GM12878 (cell line): ENCODE results near the gene TRIM69. TPM values are rescaled to one million over a fixed set of nuclear protein-coding genes. Genes with fewer than 3 reads are reported as not detected.

ENCODE experiments used
- ATAC-seq: fragments of 200-7000 bp; cut with Tn5 transposase; 3 replicates; pipeline ENCODE4 v1.9.1; 2020; ENCODE audit warnings: mild to moderate bottlenecking, moderate library complexity
- BruUV-seq: library from RNA; stranded (reverse); fragments of 400-500 nt; replicated peaks from 2 replicates; lab custom pipeline; 2021; lab: Mats Ljungman, UMichigan
- CTCF ChIA-PET: fragments of 300-600 bp; sonication (Branson Sonifier 250); formaldehyde crosslinking; extraction: SDS; loops from one replicate; lab custom pipeline; 2021; ENCODE audit warnings: inconsistent platforms; lab: Yijun Ruan, JAX
- POLR2A ChIA-PET: fragments of 350-600 bp; formaldehyde crosslinking; extraction: SDS; loops from one replicate; lab custom pipeline; 2021; ENCODE audit warnings: inconsistent platforms; lab: Charles Lee
- RAD21 ChIA-PET: fragments of 300-600 bp; sonication (Branson Sonifier 250); formaldehyde crosslinking; loops from one replicate; lab custom pipeline; 2023; ENCODE audit warnings: antibody characterized with exemption; ENCODE audit not compliant: unreplicated experiment; lab: Charles Lee
- SMC1A ChIA-PET: fragments of 300-600 bp; sonication (Branson Sonifier 250); formaldehyde crosslinking; loops from one replicate; lab custom pipeline; 2023; ENCODE audit not compliant: unreplicated experiment, uncharacterized antibody; lab: Charles Lee
- DNase-seq: peaks from one replicate; pipeline ENCODE4 v3.0.0-alpha.2; 2011; ENCODE audit warnings: low read depth, low spot score
- FAIRE-seq: peaks from 3 replicates; lab custom pipeline; 2011; peaks lifted over from hg19 to GRCh38; lab: Jason Lieb, UNC
- H2AFZ ChIP-seq: 2 replicates; pipeline ENCODE4 v1.6.0; 2011; ENCODE audit warnings: low read depth, low read length, control low read depth; ENCODE audit not compliant: control insufficient read depth
- H3K27ac ChIP-seq: 2 replicates; pipeline ENCODE4 v1.5.1; 2011; ENCODE audit warnings: control low read depth; ENCODE audit not compliant: control insufficient read depth, insufficient read depth
- H3K27me3 ChIP-seq, 2 experiments: replicated peaks in 1 of 2; 2 replicates each; pipeline versions ENCODE4 v1.6.0 to v1.6.1; 2011; ENCODE audit warnings: low read length in 1 of 2; ENCODE audit not compliant: control insufficient read depth in 2 of 2, insufficient read depth in 2 of 2
- H3K36me3 ChIP-seq, 2 experiments: 2 replicates each; pipeline ENCODE4 v1.5.1; 2011; ENCODE audit warnings: low read length in 1 of 2; ENCODE audit not compliant: control insufficient read depth in 2 of 2, insufficient read depth in 2 of 2
- H3K4me1 ChIP-seq: 2 replicates; pipeline ENCODE4 v1.6.1; 2011; ENCODE audit warnings: mild to moderate bottlenecking, low read length, moderate library complexity, mixed read lengths; ENCODE audit not compliant: control insufficient read depth, insufficient read depth
- H3K4me2 ChIP-seq: 2 replicates; pipeline ENCODE4 v1.6.0; 2011; ENCODE audit warnings: control low read depth; ENCODE audit not compliant: control insufficient read depth, insufficient read depth
- H3K4me3 ChIP-seq: fragments of 200-600 bp; sonication (generic); 2 replicates; pipeline ENCODE4 v1.5.1; 2016
- H3K79me2 ChIP-seq: 2 replicates; pipeline ENCODE4 v1.6.0; 2011; ENCODE audit warnings: low read length; ENCODE audit not compliant: control insufficient read depth, insufficient read depth
- H3K9ac ChIP-seq: 2 replicates; pipeline ENCODE4 v1.8.0; 2011; ENCODE audit warnings: low read length, control low read depth, mixed read lengths; ENCODE audit not compliant: control insufficient read depth, insufficient read depth
- H3K9me3 ChIP-seq: replicated peaks from 3 replicates; pipeline ENCODE4 v1.5.1; 2011; ENCODE audit warnings: mild to moderate bottlenecking, low read length; ENCODE audit not compliant: control insufficient read depth, insufficient read depth
- H4K20me1 ChIP-seq: 2 replicates; pipeline ENCODE4 v1.6.0; 2011; ENCODE audit not compliant: control insufficient read depth, insufficient read depth
- BCL11A ChIP-seq: IDR thresholded peaks from 2 replicates; pipeline ENCODE4 v1.6.1; 2011; ENCODE audit warnings: low read depth, low read length
- CHD1 ChIP-seq: IDR thresholded peaks from 2 replicates; pipeline ENCODE4 v1.6.1; 2012; ENCODE audit warnings: low read depth, low read length, improper control_type of control experiment
- CHD2 ChIP-seq: IDR thresholded peaks from 2 replicates; pipeline ENCODE4 v1.6.1; 2011; ENCODE audit warnings: low read depth, low read length, improper control_type of control experiment, borderline replicate concordance
- ESRRA ChIP-seq: IDR thresholded peaks from 2 replicates; pipeline ENCODE4 v1.6.1; 2012; ENCODE audit warnings: mild to moderate bottlenecking, low read length, improper control_type of control experiment
- MAX ChIP-seq: IDR thresholded peaks from 2 replicates; pipeline ENCODE4 v1.6.1; 2012; ENCODE audit warnings: low read depth, low read length, improper control_type of control experiment
- MEF2A ChIP-seq: IDR thresholded peaks from 2 replicates; pipeline ENCODE4 v1.6.1; 2011; ENCODE audit warnings: low read depth, mild to moderate bottlenecking, low read length, moderate library complexity; ENCODE audit not compliant: insufficient read depth
- MEF2B ChIP-seq: fragments of 450-650 bp; IDR thresholded peaks from 2 replicates; pipeline ENCODE4 v1.6.1; 2018; ENCODE audit warnings: mild to moderate bottlenecking, moderate library complexity; ENCODE audit not compliant: partially characterized antibody, poor library complexity, severe bottlenecking
- MTA3 ChIP-seq: IDR thresholded peaks from 2 replicates; pipeline ENCODE4 v1.6.1; 2012; ENCODE audit warnings: low read length, inconsistent platforms, borderline replicate concordance
- PAX5 ChIP-seq: IDR thresholded peaks from 2 replicates; pipeline ENCODE4 v1.6.1; 2011; ENCODE audit warnings: low read depth, low read length, borderline replicate concordance
- POLR2A ChIP-seq: IDR thresholded peaks from 2 replicates; pipeline ENCODE4 v1.6.1; 2011; ENCODE audit warnings: low read depth, mild to moderate bottlenecking, low read length
- POU2F2 ChIP-seq: IDR thresholded peaks from 3 replicates; pipeline ENCODE4 v1.6.1; 2011; ENCODE audit warnings: low read depth, mild to moderate bottlenecking, low read length, borderline replicate concordance
- RB1 ChIP-seq: fragments of 450-650 bp; formaldehyde crosslinking; IDR thresholded peaks from 2 replicates; pipeline ENCODE4 v1.6.1; 2017; ENCODE audit warnings: mild to moderate bottlenecking, borderline replicate concordance
- SRF ChIP-seq, 2 experiments: IDR thresholded peaks; 2 replicates each; pipeline ENCODE4 v1.6.1; 2011; ENCODE audit warnings: low read depth in 2 of 2, low read length in 2 of 2, mild to moderate bottlenecking in 1 of 2, moderate library complexity in 1 of 2
- TAF1 ChIP-seq: IDR thresholded peaks from 2 replicates; pipeline ENCODE4 v1.6.1; 2011; ENCODE audit warnings: mild to moderate bottlenecking, low read depth, low read length, borderline replicate concordance
- TCF7 ChIP-seq: IDR thresholded peaks from 2 replicates; pipeline ENCODE4 v1.6.1; 2014; ENCODE audit warnings: antibody characterized with exemption, borderline replicate concordance
- ZNF687 ChIP-seq: fragments of 450-650 bp; IDR thresholded peaks from 2 replicates; pipeline ENCODE4 v1.6.1; 2017; ENCODE audit warnings: mild to moderate bottlenecking, moderate library complexity
- ZSCAN29 ChIP-seq: fragments of 450-650 bp; IDR thresholded peaks from 2 replicates; pipeline ENCODE4 v1.6.1; 2017; ENCODE audit warnings: mild to moderate bottlenecking, moderate library complexity
- WGBS: methylation state at CpG from one replicate; pipeline ENCODE4 v1.1.6; 2016; ENCODE audit warnings: low lambda C conversion rate; ENCODE audit not compliant: insufficient replicate concordance, insufficient coverage; ENCODE audit errors: missing lambda C conversion rate; 5-methylcytosine and 5-hydroxymethylcytosine counted together
- in situ Hi-C: fragments of 300-500 bp; cut with MboI; formaldehyde crosslinking; loops from 9 replicates; pipeline ENCODE4 v1.14.3; 2018; ENCODE audit warnings: mixed read lengths
- intact Hi-C: fragments of 100-400 bp; cut with micrococcal nuclease; formaldehyde crosslinking; loops from one replicate; pipeline ENCODE4 v1.14.2; 2022; ENCODE audit not compliant: unreplicated experiment
- polyA plus RNA-seq, 11 experiments: library from polyadenylated mRNA; depleted of rRNA in 4 of 11; unstranded in 6 of 11; stranded (reverse) in 5 of 11; fragments of >200 nt; fragmentation: Nextera tagmentation in 4 of 11; fragmentation: Illumina TruSeq in 1 of 11; extraction: Ambion mirVana in 4 of 11; extraction: Trizol in 1 of 11; gene quantifications; 1 replicate in 1 of 11; 2 replicates in 10 of 11; pipeline versions ENCODE4 v1.2.1 to v1.2.3, GENCODE V29; 2011 to 2016; ENCODE audit warnings: inconsistent platforms in 2 of 11, missing spikeins in 2 of 11, low read depth in 1 of 11
- total RNA-seq, 4 experiments: library from RNA; depleted of rRNA in 3 of 4; stranded (reverse); fragments of >200 nt in 3 of 4; fragmentation: Illumina TruSeq in 1 of 4; extraction: Trizol in 1 of 4; gene quantifications; 2 replicates each; pipeline versions ENCODE4 v1.2.1 to v1.2.3, GENCODE V29; 2013 to 2021
- TF ChIP-seq, protein P1 (sequence below): IDR thresholded peaks from 2 replicates; pipeline ENCODE4 v1.6.1; 2012; ENCODE audit warnings: low read depth, low read length, improper control_type of control experiment

TRIM69 gene
- total and polyA plus RNA-seq, 10 of the 15 experiments (the other 5 are each of a cell fraction or from before 2014, with no cell fraction given): 11.2 to 52.7 (median 37.8) TPM

- Histone ChIP-seq H2AFZ (no peak overlapping the region), H3K27me3 (no peaks in the 10 kb centered on the region), H3K27ac (no peak overlapping the region), H4K20me1 (no peaks in the 10 kb centered on the region), H3K79me2 (no peaks in the 10 kb centered on the region), H3K4me2 (no peak overlapping the region), H3K36me3 (no peaks in the 10 kb centered on the region; a peak in 1 of 4 replicates), H3K4me1 (no peaks in the 10 kb centered on the region), H3K9me3 (no peaks in the 10 kb centered on the region), H3K4me3 (no peak overlapping the region), H3K9ac (no peak overlapping the region)
- FAIRE-seq (no peak), DNase-seq (no peak), ATAC-seq (no peak)
- ChIA-PET SMC1A (no interaction called here), POLR2A (no interaction called here), CTCF (no interaction called here), RAD21 (no interaction called here)
- TF ChIP-seq, protein P1, sequence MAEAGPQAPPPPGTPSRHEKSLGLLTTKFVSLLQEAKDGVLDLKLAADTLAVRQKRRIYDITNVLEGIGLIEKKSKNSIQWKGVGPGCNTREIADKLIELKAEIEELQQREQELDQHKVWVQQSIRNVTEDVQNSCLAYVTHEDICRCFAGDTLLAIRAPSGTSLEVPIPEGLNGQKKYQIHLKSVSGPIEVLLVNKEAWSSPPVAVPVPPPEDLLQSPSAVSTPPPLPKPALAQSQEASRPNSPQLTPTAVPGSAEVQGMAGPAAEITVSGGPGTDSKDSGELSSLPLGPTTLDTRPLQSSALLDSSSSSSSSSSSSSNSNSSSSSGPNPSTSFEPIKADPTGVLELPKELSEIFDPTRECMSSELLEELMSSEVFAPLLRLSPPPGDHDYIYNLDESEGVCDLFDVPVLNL: no peak
- TF ChIP-seq MEF2B (no peak), ESRRA (no peak), TAF1 (no peak), ZNF687 (no peak), CHD2 (no peak), BCL11A (no peak), POU2F2 (no peak), MTA3 (no peak), TCF7 (no peak), PAX5 (no peak), SRF (IDR thresholded peaks at IDR 0.05; ENCODE audit: low read depth in 2 of 2, low read length in 2 of 2) (no peak), RB1 (no peak), MAX (no peak), CHD1 (no peak), ZSCAN29 (no peak), POLR2A (no peak), MEF2A (no peak)
- intact Hi-C loops (no loop called here), in situ Hi-C loops (no loop called here)
- WGBS: 96% methylated on average over 2 of the region's 2 CpGs
- no TSS peak for BruUV-seq
Observed at GRCh38 chr15:44763187-44763586, 26.9 kb downstream of the TRIM69 start.
